Glomerular endothelial cell (primary cell): Measurements from ENCODE around the gene TM2D3. TPM values are rescaled to one million over a fixed set of nuclear protein-coding genes. Genes with fewer than 3 reads are reported as not detected.

ENCODE experiments used
- DNase-seq: peaks from one replicate; pipeline ENCODE4 v3.0.0-alpha.2; 2011; ENCODE audit warnings: low read depth, low spot score; ENCODE audit errors: extremely low read depth
- total RNA-seq: library from RNA; depleted of rRNA; stranded (reverse); fragments of >200 nt; gene quantifications from 2 replicates; pipeline ENCODE4 v1.2.3, GENCODE V29; 2015

TM2D3 gene
- total RNA-seq, 1 donor from 2014 or later, result 31.6 TPM

DNA sequence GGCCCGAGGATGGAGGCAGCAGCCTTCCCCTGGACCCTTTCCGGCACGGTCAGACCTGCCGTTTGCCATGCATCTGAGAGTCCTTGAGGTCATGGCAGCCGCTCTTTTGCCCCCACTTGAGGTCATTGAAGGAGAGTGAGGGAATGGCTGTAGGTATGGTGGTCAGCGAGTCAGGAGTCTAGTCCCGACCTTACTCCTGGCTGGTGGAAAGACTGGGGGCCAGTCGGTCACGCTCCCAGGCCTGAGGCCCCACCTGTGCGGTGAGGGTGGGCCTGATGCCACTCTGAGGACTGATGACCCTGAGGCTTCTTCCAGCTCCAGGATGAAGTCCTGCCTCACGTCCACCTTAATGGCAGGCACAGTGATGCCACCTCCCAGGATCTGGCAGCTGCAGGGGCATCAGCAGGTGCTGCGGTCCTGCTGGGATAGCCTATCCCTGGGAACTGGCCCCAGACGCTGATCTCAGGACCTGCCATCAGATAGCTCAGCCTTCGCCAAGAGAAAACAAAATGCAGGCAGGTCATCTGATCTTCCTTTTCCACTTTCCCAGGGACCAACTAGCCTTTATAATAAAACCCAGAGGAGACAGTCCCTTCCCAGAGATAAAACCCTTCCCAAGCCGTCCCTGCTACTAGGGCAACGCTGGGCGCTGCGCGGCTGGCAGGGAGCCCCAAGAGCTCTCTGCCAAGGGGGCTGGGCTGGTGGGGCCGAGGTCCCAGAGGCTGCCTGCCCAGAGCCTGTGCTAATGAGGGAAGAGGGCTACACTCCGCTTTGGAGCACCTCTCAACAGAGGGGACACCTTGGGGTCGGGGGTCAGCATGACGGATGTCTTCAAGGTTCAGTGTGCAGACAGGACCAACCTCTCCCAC is 42.2 kb downstream of the TM2D3 start:
- DNase-seq, result no peak

DNA sequence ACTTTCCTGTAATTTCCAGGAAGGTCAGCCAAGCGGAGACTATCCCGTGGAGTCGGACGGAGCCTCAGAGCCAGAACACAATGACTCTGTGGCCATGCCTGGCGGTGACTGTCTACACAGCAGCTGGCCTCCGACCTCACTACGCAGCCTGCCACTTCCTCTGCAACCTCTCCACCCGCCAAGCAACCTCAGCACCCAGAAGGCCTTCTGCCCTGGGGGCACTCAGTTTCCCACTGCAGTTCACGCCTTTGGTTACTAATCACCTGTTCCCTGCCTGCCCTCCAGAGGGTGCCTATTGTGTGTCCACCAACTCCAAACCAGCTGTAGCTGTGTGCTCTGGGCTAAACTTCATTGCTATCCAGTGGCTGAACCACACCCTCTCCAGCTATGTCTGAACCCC is 44.0 kb downstream of the TM2D3 start:
- DNase-seq, result no peak

DNA sequence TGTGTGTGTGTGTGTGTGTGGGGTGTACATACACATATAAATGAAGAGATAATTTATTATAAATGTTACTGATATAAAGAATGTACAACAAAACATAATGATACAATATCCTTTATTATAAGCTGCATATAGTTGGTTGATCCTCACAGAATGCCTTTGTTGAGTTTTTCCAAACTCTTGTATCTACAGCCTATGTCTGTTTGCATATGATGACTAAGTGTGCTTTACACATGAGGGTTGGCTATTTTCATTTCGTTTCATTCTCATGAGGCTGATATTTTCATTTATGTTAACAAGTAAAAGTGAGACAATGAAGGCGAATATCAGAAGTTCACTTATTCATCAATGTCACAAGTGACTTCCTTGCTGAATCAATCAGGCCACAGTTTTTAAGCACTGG is 45.1 kb downstream of the TM2D3 start:
- DNase-seq, result no peak

DNA sequence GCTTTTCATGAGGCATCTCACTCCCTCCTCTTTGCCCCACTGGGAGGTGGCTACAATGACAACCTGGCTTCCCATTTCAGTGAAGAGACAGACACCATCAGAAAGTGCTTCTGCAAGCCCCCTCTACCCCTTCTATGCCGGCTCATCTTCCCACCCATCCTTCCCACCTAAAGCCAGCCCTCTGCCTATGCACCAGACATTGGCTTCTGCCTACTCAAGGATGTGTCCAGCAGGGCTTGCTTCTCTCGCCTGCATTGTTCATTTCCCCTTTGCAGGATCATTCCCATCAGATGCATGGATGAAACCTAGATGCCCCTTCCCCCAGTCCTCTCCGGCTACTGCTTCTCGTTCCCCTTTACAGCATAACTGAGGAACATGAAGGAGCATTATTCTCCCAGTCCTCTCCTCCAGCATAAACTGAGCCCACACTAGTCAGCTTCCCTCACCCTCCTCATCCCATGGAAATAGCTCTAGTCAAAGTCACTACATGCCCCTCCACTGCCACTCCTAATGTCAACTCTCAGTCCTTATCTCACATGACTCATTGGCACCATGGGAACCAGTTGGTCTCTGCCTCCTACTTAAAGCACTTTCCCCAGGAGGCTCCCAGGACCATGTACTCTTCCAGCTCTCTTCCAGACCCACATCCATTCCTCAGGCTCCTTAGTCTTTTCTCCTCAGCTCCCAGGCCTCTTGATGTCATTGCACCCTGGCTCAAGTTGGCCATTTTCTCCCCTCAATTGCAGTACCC is 47.9 kb downstream of the TM2D3 start:
- no peak for DNase-seq

DNA sequence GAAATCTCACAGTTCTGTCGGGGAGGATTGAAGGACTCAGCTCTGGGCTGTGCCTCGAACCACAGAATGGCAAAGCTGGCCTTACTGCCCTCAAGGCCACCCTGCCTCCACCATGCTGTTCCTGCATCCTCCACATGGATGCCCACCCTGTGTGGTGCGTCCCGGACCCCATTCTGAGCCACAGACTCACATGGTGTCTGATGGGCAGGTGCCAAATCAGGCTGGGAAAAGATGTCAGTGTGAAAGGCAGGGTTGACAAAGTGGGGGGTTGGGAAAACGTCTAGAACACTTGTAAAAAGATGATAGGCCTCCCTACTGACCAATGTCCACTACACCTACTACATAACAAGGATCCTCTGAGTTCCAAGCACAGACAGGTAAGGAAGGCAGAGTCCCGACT is 49.4 kb downstream of the TM2D3 start:
- DNase-seq, result no peak

DNA sequence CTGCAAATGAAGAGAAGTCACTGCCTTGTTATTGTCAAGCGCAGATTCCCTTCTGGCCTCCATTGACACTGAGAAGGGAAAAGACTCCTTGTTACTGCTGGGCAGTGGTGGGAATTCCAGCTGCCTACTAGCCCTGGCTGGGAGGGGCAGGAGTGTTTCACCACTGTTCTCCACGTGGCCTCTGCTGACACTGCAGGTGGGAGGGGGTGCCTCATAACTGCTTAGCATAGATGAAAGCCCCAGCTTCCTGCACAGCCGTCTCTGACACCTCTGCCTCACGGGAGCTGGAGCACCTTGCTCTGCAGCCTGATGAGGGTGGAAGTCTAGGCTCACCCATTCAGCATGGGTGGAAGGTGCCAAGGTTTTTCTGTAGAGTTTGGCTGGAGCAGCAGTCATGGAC is 52.1 kb downstream of the TM2D3 start:
- DNase-seq, result no peak

DNA sequence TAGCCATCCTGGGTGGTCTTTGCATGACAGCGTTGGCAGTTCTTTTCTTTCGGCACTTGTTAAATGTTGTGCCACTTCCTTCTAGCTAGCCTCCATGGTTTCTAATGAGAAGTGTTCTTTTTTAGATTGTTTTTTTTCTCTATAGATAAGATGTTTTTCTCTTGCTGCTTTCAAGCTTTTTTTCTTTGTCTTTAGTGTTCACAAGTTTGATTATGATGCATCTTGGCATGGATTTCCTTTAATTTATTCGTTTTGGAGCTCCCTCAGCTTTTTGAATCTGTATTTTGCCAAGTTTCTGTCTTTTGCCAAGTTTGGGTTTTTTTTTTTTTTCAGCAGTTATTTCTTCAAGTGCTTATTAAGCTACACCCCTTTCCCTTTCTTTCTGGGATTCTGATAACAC is 53.1 kb downstream of the TM2D3 start:
- DNase-seq, result no peak

DNA sequence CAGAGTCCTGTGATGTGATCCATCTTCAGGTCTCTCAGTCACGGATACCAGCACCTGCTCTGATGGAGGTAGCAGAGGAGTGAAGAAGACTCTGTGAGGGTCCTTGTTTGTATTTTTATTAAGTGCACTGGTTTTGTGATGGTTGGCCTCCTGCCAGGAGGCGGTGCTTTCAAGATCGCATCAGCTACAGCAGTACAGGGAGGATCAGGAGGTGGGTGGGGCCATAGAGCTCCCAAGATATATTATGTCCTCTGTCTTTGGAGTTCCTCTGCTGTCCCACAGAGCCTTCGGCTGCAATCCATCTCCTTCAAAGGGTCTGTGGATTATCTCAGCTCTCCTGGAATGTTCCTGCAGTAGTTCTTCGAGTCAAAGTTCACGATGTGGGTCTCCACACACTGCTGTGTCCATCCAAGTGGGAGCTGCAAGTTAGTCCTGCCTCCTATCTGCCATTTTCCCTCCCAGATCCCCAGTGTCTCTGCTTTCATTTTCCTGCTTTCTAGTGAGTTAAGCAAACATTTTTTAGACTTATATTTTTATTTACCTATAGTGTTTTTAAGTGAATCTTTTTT is 54.7 kb downstream of the TM2D3 start:
- no peak for DNase-seq

DNA sequence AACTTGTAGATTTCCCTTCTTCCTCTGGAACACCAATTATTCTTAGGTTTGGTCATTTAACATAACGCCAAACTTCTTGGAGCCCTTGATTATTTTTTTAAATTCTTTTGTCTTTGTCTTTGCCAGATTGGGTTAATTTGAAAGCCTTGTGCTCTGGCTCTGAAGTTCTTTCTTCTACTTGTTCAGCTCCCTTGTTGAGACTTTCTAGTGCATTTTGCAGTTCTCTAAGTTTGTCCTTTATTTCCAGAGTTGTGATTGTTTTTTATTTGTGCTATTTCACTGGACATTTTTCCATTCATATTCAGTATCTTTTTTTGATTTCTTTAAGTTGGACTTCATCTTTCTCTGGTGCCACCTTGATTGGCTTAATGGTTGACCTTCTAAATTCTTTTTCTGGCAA is 55.5 kb downstream of the TM2D3 start:
- no peak for DNase-seq

Other genes with a start within 250 kb of the TM2D3 start
- 19.2 and 24.4 TPM in 2 replicates for gene PCSK6, start 162.7 kb downstream of the TM2D3 start, total RNA-seq
- 8.5 and 10.1 TPM in 2 replicates for gene TARS3, start 72.1 kb upstream of the TM2D3 start, total RNA-seq
- gene OR4F6, start 151.1 kb upstream of the TM2D3 start, total RNA-seq, result not detected in 2 replicates
- 0.05 TPM in 1 of 2 replicates, not detected in the other for gene OR4F15, start 159.8 kb upstream of the TM2D3 start, total RNA-seq